ENCODE measurements around the gene TENT5A. TPM values are rescaled to one million over a fixed set of nuclear protein-coding genes. Genes with fewer than 3 reads are reported as not detected.
"Not testable (repeated sequence)": the region's sequence is repeated elsewhere in the genome, so short reads cannot be mapped to it uniquely, and the experiment has no call there.

The TENT5A gene
- total RNA-seq, 4 donors from 2014 or later: 3.9 to 9.9 (median 7.4) TPM

DNA sequence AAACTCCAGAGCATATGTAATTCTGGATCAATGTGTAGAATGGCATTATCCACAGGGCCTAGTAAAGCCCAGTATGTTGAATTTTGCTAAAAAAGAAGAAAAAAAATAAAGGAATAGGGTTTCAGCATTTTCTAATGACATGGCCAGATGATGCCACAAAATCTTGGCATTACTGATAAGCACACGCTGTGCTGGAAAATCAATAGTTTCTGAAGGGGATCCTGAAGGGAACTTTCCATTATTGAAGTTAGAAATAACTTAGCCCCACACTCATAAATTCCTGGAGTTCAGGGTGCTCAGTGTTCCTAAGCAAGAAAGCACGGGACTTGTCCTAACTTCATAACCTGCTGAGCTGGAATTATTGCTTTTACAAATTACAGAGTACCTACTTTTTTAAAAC is 10.8 kb downstream of the TENT5A start:
- no peaks in the 10 kb centered on the region for H3K9me3 ChIP-seq
- peaks cover 0 to 4% (median 0%) of the 10 kb centered on the region in 3 donors for H3K4me1 ChIP-seq
- DNase-seq: no peak
- no peaks in the 10 kb centered on the region for H3K27me3 ChIP-seq
- no peak overlapping the region for H3K27ac ChIP-seq
- no peak for TF ChIP-seq CTCF (IDR thresholded peaks at IDR 0.05)
- TF ChIP-seq POLR2A (IDR thresholded peaks at IDR 0.05): no peak
- no peak overlapping the region for H3K4me3 ChIP-seq
- intact Hi-C loops (cut with DNase I): no loop called here
- peaks cover 0 to 5% (median 0%) of the 10 kb centered on the region in 3 donors for H3K36me3 ChIP-seq
- WGBS, 2 donors: 60 to 73% methylated on average over 2 of the region's 2 CpGs

DNA sequence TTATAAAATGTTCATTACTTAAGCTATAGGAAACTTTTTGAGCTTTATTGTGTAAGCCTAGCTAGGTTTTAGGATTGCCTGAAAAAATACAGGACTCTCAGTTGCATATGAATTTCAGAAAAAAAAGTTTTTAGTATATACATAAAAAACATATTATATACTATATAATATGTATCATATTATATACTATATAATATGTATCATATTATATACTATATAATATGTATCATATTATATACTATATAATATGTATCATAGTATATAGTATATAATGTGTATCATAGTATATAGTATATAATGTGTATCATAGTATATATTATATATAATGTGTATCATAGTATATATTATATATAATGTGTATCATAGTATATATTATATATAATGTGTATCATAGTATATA is 11.9 kb downstream of the TENT5A start:
- H3K4me1 ChIP-seq; H3K36me3 ChIP-seq; H3K27me3 ChIP-seq; DNase-seq; H3K4me3 ChIP-seq; H3K9me3 ChIP-seq; H3K27ac ChIP-seq; intact Hi-C loops (cut with DNase I): not testable (repeated sequence)

- H3K27me3 ChIP-seq: no peaks in the 10 kb centered on the region
- H3K4me1 ChIP-seq: no peaks in the 10 kb centered on the region
- WGBS, 2 donors: 86 to 91% methylated on average over 6 of the region's 6 CpGs
- TF ChIP-seq POLR2A (IDR thresholded peaks at IDR 0.05) (no peak), CTCF (IDR thresholded peaks at IDR 0.05) (no peak)
- H3K27ac ChIP-seq: no peak overlapping the region
- H3K4me3 ChIP-seq: no peak overlapping the region
- peaks cover 0 to 5% (median 0%) of the 10 kb centered on the region in 3 donors for H3K9me3 ChIP-seq
- intact Hi-C loops (cut with DNase I): no loop called here
- no peaks in the 10 kb centered on the region for H3K36me3 ChIP-seq
- no peak for DNase-seq
These were observed 13.0 kb downstream of the TENT5A start for GRCh38 chr6:81739230-81740195.

GRCh38 chr6:81736428-81736827 is 16.1 kb downstream of the TENT5A start:
- peaks cover 0 to 5% (median 0%) of the 10 kb centered on the region in 3 donors for H3K9me3 ChIP-seq
- intact Hi-C loops (cut with DNase I): no loop called here
- H3K36me3 ChIP-seq: no peaks in the 10 kb centered on the region
- no peaks in the 10 kb centered on the region for H3K4me1 ChIP-seq
- H3K4me3 ChIP-seq: no peak overlapping the region
- TF ChIP-seq POLR2A (IDR thresholded peaks at IDR 0.05) (no peak), CTCF (IDR thresholded peaks at IDR 0.05) (no peak)
- DNase-seq: no peak
- H3K27me3 ChIP-seq: no peaks in the 10 kb centered on the region
- no peak overlapping the region for H3K27ac ChIP-seq

GRCh38 chr6:81735756-81736380 is 16.6 kb downstream of the TENT5A start:
- no peak overlapping the region for H3K4me3 ChIP-seq
- H3K4me1 ChIP-seq: no peaks in the 10 kb centered on the region
- no peak overlapping the region for H3K27ac ChIP-seq
- DNase-seq: no peak
- H3K9me3 ChIP-seq: peaks cover 0 to 5% (median 0%) of the 10 kb centered on the region in 3 donors
- intact Hi-C loops (cut with DNase I): no loop called here
- 86 to 90% methylated on average over 1 of the region's 1 CpG for WGBS, 2 donors
- no peaks in the 10 kb centered on the region for H3K27me3 ChIP-seq
- TF ChIP-seq POLR2A (IDR thresholded peaks at IDR 0.05) (no peak), CTCF (IDR thresholded peaks at IDR 0.05) (no peak)
- no peaks in the 10 kb centered on the region for H3K36me3 ChIP-seq

Data from esophagus squamous epithelium (tissue), 5 donors.